ENCODE measurements around the gene LMF1.

- TF ChIP-seq, protein P1, sequence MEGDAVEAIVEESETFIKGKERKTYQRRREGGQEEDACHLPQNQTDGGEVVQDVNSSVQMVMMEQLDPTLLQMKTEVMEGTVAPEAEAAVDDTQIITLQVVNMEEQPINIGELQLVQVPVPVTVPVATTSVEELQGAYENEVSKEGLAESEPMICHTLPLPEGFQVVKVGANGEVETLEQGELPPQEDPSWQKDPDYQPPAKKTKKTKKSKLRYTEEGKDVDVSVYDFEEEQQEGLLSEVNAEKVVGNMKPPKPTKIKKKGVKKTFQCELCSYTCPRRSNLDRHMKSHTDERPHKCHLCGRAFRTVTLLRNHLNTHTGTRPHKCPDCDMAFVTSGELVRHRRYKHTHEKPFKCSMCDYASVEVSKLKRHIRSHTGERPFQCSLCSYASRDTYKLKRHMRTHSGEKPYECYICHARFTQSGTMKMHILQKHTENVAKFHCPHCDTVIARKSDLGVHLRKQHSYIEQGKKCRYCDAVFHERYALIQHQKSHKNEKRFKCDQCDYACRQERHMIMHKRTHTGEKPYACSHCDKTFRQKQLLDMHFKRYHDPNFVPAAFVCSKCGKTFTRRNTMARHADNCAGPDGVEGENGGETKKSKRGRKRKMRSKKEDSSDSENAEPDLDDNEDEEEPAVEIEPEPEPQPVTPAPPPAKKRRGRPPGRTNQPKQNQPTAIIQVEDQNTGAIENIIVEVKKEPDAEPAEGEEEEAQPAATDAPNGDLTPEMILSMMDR (IDR thresholded peaks at IDR 0.05) = no peak
- no peak for TF ChIP-seq POLR2A (IDR thresholded peaks at IDR 0.05)
These were observed 137.4 kb downstream of the LMF1 start for GRCh38 chr16:833411-833810.
